Mesenchymal stem cell (in vitro differentiated cells and primary cell): ENCODE results near the gene PPIC.

Experiments
- DNase-seq: peaks from one replicate; pipeline ENCODE4 v3.0.0-alpha.2; 2013
- H2AFZ ChIP-seq: one replicate; pipeline ENCODE4 v1.6.1; 2013; ENCODE audit warnings: low read depth, mild to moderate bottlenecking, control low read depth, inconsistent platforms, low read length, moderate library complexity
- H2AK5ac ChIP-seq: 2 replicates; pipeline ENCODE4 v1.6.1; 2013; ENCODE audit warnings: low read length, moderate library complexity, mild to moderate bottlenecking, inconsistent platforms; ENCODE audit not compliant: severe bottlenecking
- H2BK120ac ChIP-seq: one replicate; pipeline ENCODE4 v1.6.1; 2013; ENCODE audit warnings: low read depth, mild to moderate bottlenecking, inconsistent platforms, low read length, moderate library complexity
- H2BK12ac ChIP-seq, 2 experiments: one replicate each; pipeline ENCODE4 v1.6.1; 2013; ENCODE audit warnings: inconsistent platforms in 2 of 2, low read length in 2 of 2, mild to moderate bottlenecking in 2 of 2, moderate library complexity in 2 of 2, control low read depth in 1 of 2
- H2BK15ac ChIP-seq: one replicate; pipeline ENCODE4 v1.6.1; 2013; ENCODE audit warnings: mild to moderate bottlenecking, low read depth, inconsistent platforms; ENCODE audit not compliant: poor library complexity, severe bottlenecking
- H2BK5ac ChIP-seq: 2 replicates; pipeline ENCODE4 v1.6.1; 2013; ENCODE audit warnings: low read depth, mild to moderate bottlenecking, low read length, control low read depth, inconsistent platforms; ENCODE audit not compliant: poor library complexity, severe bottlenecking
- H3K14ac ChIP-seq, 2 experiments: one replicate each; pipeline ENCODE4 v1.6.1; 2013; ENCODE audit warnings: inconsistent platforms in 2 of 2, low read length in 2 of 2, control low read depth in 1 of 2, mild to moderate bottlenecking in 1 of 2, moderate library complexity in 1 of 2
- H3K18ac ChIP-seq, 2 experiments: one replicate each; pipeline ENCODE4 v1.6.1; 2013; ENCODE audit warnings: inconsistent platforms in 2 of 2, low read length in 2 of 2, control low read depth in 1 of 2, low read depth in 1 of 2, mild to moderate bottlenecking in 1 of 2
- H3K23ac ChIP-seq, 2 experiments: one replicate each; pipeline ENCODE4 v1.6.1; 2013; ENCODE audit warnings: inconsistent platforms in 2 of 2, low read length in 2 of 2, mild to moderate bottlenecking in 2 of 2, moderate library complexity in 2 of 2, control low read depth in 1 of 2
- H3K27ac ChIP-seq: 2 replicates; pipeline ENCODE4 v1.5.1; 2013; ENCODE audit warnings: mild to moderate bottlenecking, moderate library complexity, low read length, control low read depth, inconsistent platforms; ENCODE audit not compliant: poor library complexity, severe bottlenecking
- H3K27me3 ChIP-seq, 2 experiments: 2 replicates each; pipeline versions ENCODE4 v1.6.1 to v1.7.0; 2013; ENCODE audit warnings: low read length in 2 of 2, mild to moderate bottlenecking in 2 of 2, moderate library complexity in 2 of 2, control low read depth in 1 of 2, inconsistent platforms in 1 of 2; ENCODE audit not compliant: control insufficient read depth in 1 of 2, insufficient read depth in 1 of 2
- H3K36me3 ChIP-seq, 2 experiments: 2 replicates each; pipeline versions ENCODE4 v1.6.1 to v1.7.0; 2013; ENCODE audit warnings: low read length in 2 of 2, control low read depth in 1 of 2, inconsistent platforms in 1 of 2, low read depth in 1 of 2, mild to moderate bottlenecking in 1 of 2; ENCODE audit not compliant: insufficient read depth in 2 of 2, control insufficient read depth in 1 of 2
- H3K4ac ChIP-seq, 2 experiments: one replicate each; pipeline ENCODE4 v1.6.1; 2013; ENCODE audit warnings: inconsistent platforms in 2 of 2, low read length in 2 of 2, mild to moderate bottlenecking in 2 of 2, moderate library complexity in 2 of 2, control low read depth in 1 of 2, low read depth in 1 of 2
- H3K4me1 ChIP-seq: 2 replicates; pipeline ENCODE4 v1.6.1; 2013; ENCODE audit warnings: low read depth, low read length, control low read depth; ENCODE audit not compliant: control insufficient read depth, insufficient read depth
- H3K4me2 ChIP-seq: 2 replicates; pipeline ENCODE4 v1.6.1; 2013; ENCODE audit warnings: low read length, mild to moderate bottlenecking, inconsistent platforms; ENCODE audit not compliant: poor library complexity, severe bottlenecking
- H3K4me3 ChIP-seq, 2 experiments: 2 replicates each; pipeline versions ENCODE4 v1.5.1 to v1.7.0; 2013; ENCODE audit warnings: low read length in 2 of 2, mild to moderate bottlenecking in 2 of 2, control low read depth in 1 of 2, low read depth in 1 of 2; ENCODE audit not compliant: insufficient read depth in 1 of 2
- H3K79me1 ChIP-seq: replicated peaks from 2 replicates; pipeline ENCODE4 v1.6.1; 2013; ENCODE audit warnings: mild to moderate bottlenecking, control low read depth, low read length, inconsistent platforms; ENCODE audit not compliant: poor library complexity, severe bottlenecking
- H3K9ac ChIP-seq: 2 replicates; pipeline ENCODE4 v1.7.0; 2013; ENCODE audit warnings: mild to moderate bottlenecking, low read length, moderate library complexity
- H3K9me3 ChIP-seq: 2 replicates; pipeline ENCODE4 v1.7.0; 2013; ENCODE audit warnings: mild to moderate bottlenecking, low read length; ENCODE audit not compliant: control insufficient read depth
- H4K8ac ChIP-seq: one replicate; pipeline ENCODE4 v1.6.1; 2013; ENCODE audit warnings: inconsistent platforms, mild to moderate bottlenecking, low read length, moderate library complexity
- H4K91ac ChIP-seq: one replicate; pipeline ENCODE4 v1.6.1; 2013; ENCODE audit warnings: mild to moderate bottlenecking, low read length, inconsistent platforms
- WGBS: methylation state at CpG from one replicate; pipeline ENCODE4 v1.1.7; 2013; ENCODE audit warnings: mixed read lengths; 5-methylcytosine and 5-hydroxymethylcytosine counted together

Gene PPIC

GRCh38 chr5:123014689-123015088 is 21.8 kb downstream of the PPIC start:
- Histone ChIP-seq H3K4me2 (no peak overlapping the region), H2BK12ac (no peak overlapping the region), H2AFZ (no peak overlapping the region), H3K4me3 (no peak overlapping the region), H3K18ac (no peak overlapping the region), H3K9ac (no peak overlapping the region), H3K14ac (no peak overlapping the region), H3K27ac (no peak overlapping the region), H4K91ac (no peak overlapping the region), H4K8ac (no peak overlapping the region), H2AK5ac (no peak overlapping the region), H3K27me3 (no peaks in the 10 kb centered on the region), H3K36me3 (peaks cover 0 to 9% of the 10 kb centered on the region in 2 experiments), H3K9me3 (no peaks in the 10 kb centered on the region), H2BK5ac (no peak overlapping the region), H3K4ac (no peak overlapping the region), H3K79me1 (no peaks in the 10 kb centered on the region), H3K23ac (no peak overlapping the region), H3K4me1 (no peaks in the 10 kb centered on the region), H2BK120ac (no peak overlapping the region), H2BK15ac (no peak overlapping the region)
- no peak for DNase-seq
- WGBS: 95% methylated on average over 1 of the region's 1 CpG

DNA sequence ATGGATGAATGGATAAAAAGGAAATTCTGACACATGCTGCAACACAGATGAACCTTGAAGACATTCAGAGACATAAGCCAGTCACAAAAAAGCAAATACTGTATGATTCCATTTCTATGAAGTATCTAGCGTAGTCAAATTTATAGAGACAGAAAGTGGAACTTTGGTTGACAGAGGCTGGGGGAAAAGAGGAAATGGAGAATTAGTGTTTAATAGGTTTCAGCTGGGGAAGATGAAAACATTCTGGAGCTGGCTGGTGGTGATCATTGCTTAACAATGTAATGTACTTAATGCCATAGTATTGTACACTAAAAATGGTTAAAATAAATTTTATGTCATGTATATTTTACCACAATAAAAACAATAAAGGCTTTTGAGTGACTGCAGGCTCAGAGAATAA is 24.2 kb downstream of the PPIC start:
- Histone ChIP-seq H3K23ac (no peak overlapping the region), H2AFZ (no peak overlapping the region), H3K4me3 (peak overlapping the region in 1 of 2 experiments; percentile 32), H2BK120ac (no peak overlapping the region), H4K8ac (no peak overlapping the region), H3K27me3 (no peaks in the 10 kb centered on the region), H3K14ac (no peak overlapping the region), H3K18ac (no peak overlapping the region), H2BK15ac (no peak overlapping the region), H3K4me2 (no peak overlapping the region), H2BK12ac (no peak overlapping the region), H2AK5ac (no peak overlapping the region), H4K91ac (no peak overlapping the region), H3K79me1 (no peaks in the 10 kb centered on the region), H3K36me3 (peaks cover 8 to 11% of the 10 kb centered on the region in 2 experiments), H3K9me3 (no peaks in the 10 kb centered on the region), H2BK5ac (no peak overlapping the region), H3K4ac (no peak overlapping the region), H3K4me1 (peaks cover under 1% of the 10 kb centered on the region), H3K9ac (no peak overlapping the region), H3K27ac (no peak overlapping the region)
- no peak for DNase-seq
- WGBS: 95% methylated on average over 1 of the region's 1 CpG

DNA sequence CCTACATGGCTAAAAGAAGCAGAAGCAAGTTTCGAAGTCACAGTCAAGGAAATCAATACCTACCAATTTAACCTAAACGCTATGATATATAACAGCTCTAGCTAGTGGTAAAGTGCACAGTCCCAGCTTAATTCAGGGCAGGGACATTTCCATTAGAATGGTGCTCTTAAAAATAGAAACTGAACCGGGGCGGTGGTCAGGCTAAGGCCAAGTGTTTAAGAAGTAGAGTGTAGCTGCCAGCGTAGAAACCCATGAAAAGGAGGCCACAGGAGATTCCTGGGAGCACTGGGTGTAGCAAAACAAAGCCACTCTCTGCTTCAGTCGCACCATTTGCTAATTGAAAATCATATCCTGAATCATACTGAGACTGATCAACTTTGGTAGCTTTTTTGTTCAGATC is 28.8 kb downstream of the PPIC start:
- H3K18ac ChIP-seq: no peak overlapping the region
- H2BK12ac ChIP-seq: no peak overlapping the region
- no peak overlapping the region for H4K91ac ChIP-seq
- no peak overlapping the region for H2AK5ac ChIP-seq
- no peaks in the 10 kb centered on the region for H3K27me3 ChIP-seq
- H2BK5ac ChIP-seq: no peak overlapping the region
- peaks cover 11 to 14% of the 10 kb centered on the region in 2 experiments for H3K36me3 ChIP-seq
- no peak overlapping the region for H2AFZ ChIP-seq
- no peak overlapping the region for H2BK120ac ChIP-seq
- H3K9me3 ChIP-seq: no peaks in the 10 kb centered on the region
- H4K8ac ChIP-seq: no peak overlapping the region
- DNase-seq: no peak
- no peak overlapping the region for H3K4me2 ChIP-seq
- no peak overlapping the region for H3K4ac ChIP-seq
- H3K9ac ChIP-seq: no peak overlapping the region
- no peaks in the 10 kb centered on the region for H3K79me1 ChIP-seq
- H3K14ac ChIP-seq: no peak overlapping the region
- no peak overlapping the region for H3K4me3 ChIP-seq
- WGBS: 94% methylated on average over 5 of the region's 6 CpGs
- H2BK15ac ChIP-seq: no peak overlapping the region
- H3K4me1 ChIP-seq: peaks cover 4% of the 10 kb centered on the region
- no peak overlapping the region for H3K27ac ChIP-seq
- no peak overlapping the region for H3K23ac ChIP-seq

DNA sequence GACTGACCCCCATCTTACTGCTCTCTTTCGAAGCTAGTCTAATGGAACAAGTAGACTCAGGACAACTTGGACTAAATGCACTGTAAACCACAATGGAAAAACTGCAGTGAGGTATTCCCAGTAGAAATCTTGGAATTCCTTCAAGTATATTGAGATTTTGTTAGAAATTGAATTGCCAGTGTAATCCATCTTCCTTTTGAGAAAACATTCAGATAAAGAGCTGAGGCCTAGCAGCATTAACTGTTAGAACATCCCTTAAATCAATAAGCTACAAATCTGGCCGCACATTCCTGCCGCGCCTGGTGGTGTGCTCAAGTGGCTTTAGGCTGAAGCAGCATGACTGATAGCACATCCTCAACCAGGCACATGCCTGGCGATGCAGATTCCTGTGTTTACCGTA is 29.3 kb downstream of the PPIC start:
- H4K8ac ChIP-seq: no peak overlapping the region
- H4K91ac ChIP-seq: no peak overlapping the region
- H2AFZ ChIP-seq: no peak overlapping the region
- H2BK120ac ChIP-seq: no peak overlapping the region
- no peak overlapping the region for H3K4me3 ChIP-seq
- no peak overlapping the region for H2BK15ac ChIP-seq
- no peaks in the 10 kb centered on the region for H3K79me1 ChIP-seq
- no peaks in the 10 kb centered on the region for H3K9me3 ChIP-seq
- H2BK12ac ChIP-seq: no peak overlapping the region
- no peak overlapping the region for H3K14ac ChIP-seq
- no peak overlapping the region for H3K4ac ChIP-seq
- H3K23ac ChIP-seq: no peak overlapping the region
- H3K27me3 ChIP-seq: no peaks in the 10 kb centered on the region
- H3K9ac ChIP-seq: no peak overlapping the region
- peaks cover 11 to 14% of the 10 kb centered on the region in 2 experiments for H3K36me3 ChIP-seq
- peaks cover 4% of the 10 kb centered on the region for H3K4me1 ChIP-seq
- no peak overlapping the region for H3K18ac ChIP-seq
- no peak overlapping the region for H3K27ac ChIP-seq
- H2AK5ac ChIP-seq: no peak overlapping the region
- no peak overlapping the region for H3K4me2 ChIP-seq
- no peak for DNase-seq
- no peak overlapping the region for H2BK5ac ChIP-seq
- WGBS: 88% methylated on average over 4 of the region's 6 CpGs
